GM12878 (cell line): ENCODE measurements around the gene DPEP1. TPM values are rescaled to one million over a fixed set of nuclear protein-coding genes. Genes with fewer than 3 reads are reported as not detected.

Source experiments
- BACH1 ChIP-seq: fragments of 450-650 bp; IDR thresholded peaks from 2 replicates; pipeline ENCODE4 v1.6.1; 2017; ENCODE audit warnings: mild to moderate bottlenecking, borderline replicate concordance
- CHD1 ChIP-seq: IDR thresholded peaks from 2 replicates; pipeline ENCODE4 v1.6.1; 2012; ENCODE audit warnings: low read depth, low read length, improper control_type of control experiment
- CREB1 ChIP-seq: IDR thresholded peaks from 2 replicates; pipeline ENCODE4 v1.6.1; 2012; ENCODE audit warnings: low read depth, mild to moderate bottlenecking, inconsistent platforms
- E2F4 ChIP-seq: IDR thresholded peaks from 2 replicates; pipeline ENCODE4 v1.6.1; 2012; ENCODE audit warnings: low read depth, low read length, improper control_type of control experiment
- GATAD2B ChIP-seq: fragments of 450-650 bp; conservative IDR thresholded peaks from 2 replicates; pipeline ENCODE4 v1.6.1; 2017; ENCODE audit warnings: low read depth, mild to moderate bottlenecking, moderate library complexity
- HDGF ChIP-seq: fragments of 450-650 bp; IDR thresholded peaks from 2 replicates; pipeline ENCODE4 v1.6.1; 2016; ENCODE audit warnings: antibody characterized with exemption
- IKZF1 ChIP-seq: fragments of 450-650 bp; conservative IDR thresholded peaks from 2 replicates; pipeline ENCODE4 v1.6.1; 2017; ENCODE audit warnings: antibody characterized with exemption, mild to moderate bottlenecking
- MYC ChIP-seq: IDR thresholded peaks from 2 replicates; pipeline ENCODE4 v1.6.1; 2011; ENCODE audit warnings: mild to moderate bottlenecking, low read length, moderate library complexity, inconsistent platforms; ENCODE audit not compliant: insufficient read depth, insufficient replicate concordance, insufficient read length, severe bottlenecking
- NFYA ChIP-seq: IDR thresholded peaks from 2 replicates; pipeline ENCODE4 v1.6.1; 2011; ENCODE audit warnings: low read depth, mild to moderate bottlenecking, low read length, improper control_type of control experiment, borderline replicate concordance
- PAX5 ChIP-seq: IDR thresholded peaks from 2 replicates; pipeline ENCODE4 v1.6.1; 2011; ENCODE audit warnings: low read depth, low read length, borderline replicate concordance
- SREBF2 ChIP-seq: IDR thresholded peaks from 2 replicates; pipeline ENCODE4 v1.6.1; 2012; ENCODE audit warnings: mild to moderate bottlenecking, low read length
- SUPT20H ChIP-seq: IDR thresholded peaks from 2 replicates; pipeline ENCODE4 v1.6.1; 2011; ENCODE audit warnings: low read depth, mild to moderate bottlenecking, low read length, moderate library complexity, borderline replicate concordance; ENCODE audit not compliant: control insufficient read depth
- TCF7 ChIP-seq: IDR thresholded peaks from 2 replicates; pipeline ENCODE4 v1.6.1; 2014; ENCODE audit warnings: antibody characterized with exemption, borderline replicate concordance
- YBX1 ChIP-seq: fragments of 450-650 bp; IDR thresholded peaks from 2 replicates; pipeline ENCODE4 v1.6.1; 2016; ENCODE audit warnings: antibody characterized with exemption
- ZNF274 ChIP-seq: IDR thresholded peaks from one replicate; pipeline ENCODE4 v1.8.0; 2011; ENCODE audit not compliant: insufficient read length, insufficient read depth
- polyA plus RNA-seq, 11 experiments: library from polyadenylated mRNA; depleted of rRNA in 4 of 11; unstranded in 6 of 11; stranded (reverse) in 5 of 11; fragments of >200 nt; fragmentation: Nextera tagmentation in 4 of 11; fragmentation: Illumina TruSeq in 1 of 11; extraction: Ambion mirVana in 4 of 11; extraction: Trizol in 1 of 11; gene quantifications; 1 replicate in 1 of 11; 2 replicates in 10 of 11; pipeline versions ENCODE4 v1.2.1 to v1.2.3, GENCODE V29; 2011 to 2016; ENCODE audit warnings: inconsistent platforms in 2 of 11, missing spikeins in 2 of 11, low read depth in 1 of 11
- total RNA-seq, 4 experiments: library from RNA; depleted of rRNA in 3 of 4; stranded (reverse); fragments of >200 nt in 3 of 4; fragmentation: Illumina TruSeq in 1 of 4; extraction: Trizol in 1 of 4; gene quantifications; 2 replicates each; pipeline versions ENCODE4 v1.2.1 to v1.2.3, GENCODE V29; 2013 to 2021
- TF ChIP-seq, protein P1 (sequence below): fragments of 450-650 bp; IDR thresholded peaks from 2 replicates; pipeline ENCODE4 v1.6.1; 2017; ENCODE audit warnings: mild to moderate bottlenecking, low read depth, inconsistent platforms; ENCODE audit not compliant: poor library complexity, severe bottlenecking
- TF ChIP-seq, protein P2 (sequence below): fragments of 450-650 bp; IDR thresholded peaks from 2 replicates; pipeline ENCODE4 v1.6.1; 2018; ENCODE audit warnings: borderline replicate concordance, mild to moderate bottlenecking; ENCODE audit not compliant: partially characterized antibody
- TF ChIP-seq, protein P3 (sequence below): fragments of 450-650 bp; IDR thresholded peaks from 2 replicates; pipeline ENCODE4 v1.6.1; 2016; ENCODE audit warnings: mild to moderate bottlenecking
- TF ChIP-seq, protein P4 (sequence below): fragments of 450-650 bp; formaldehyde crosslinking; IDR thresholded peaks from 2 replicates; pipeline ENCODE4 v1.4.0; 2020; ENCODE audit warnings: mild to moderate bottlenecking, moderate library complexity

The DPEP1 gene
- total and polyA plus RNA-seq, 10 of the 15 experiments (the other 5 are each of a cell fraction or from before 2014, with no cell fraction given), result not detected

- TF ChIP-seq, protein P1, sequence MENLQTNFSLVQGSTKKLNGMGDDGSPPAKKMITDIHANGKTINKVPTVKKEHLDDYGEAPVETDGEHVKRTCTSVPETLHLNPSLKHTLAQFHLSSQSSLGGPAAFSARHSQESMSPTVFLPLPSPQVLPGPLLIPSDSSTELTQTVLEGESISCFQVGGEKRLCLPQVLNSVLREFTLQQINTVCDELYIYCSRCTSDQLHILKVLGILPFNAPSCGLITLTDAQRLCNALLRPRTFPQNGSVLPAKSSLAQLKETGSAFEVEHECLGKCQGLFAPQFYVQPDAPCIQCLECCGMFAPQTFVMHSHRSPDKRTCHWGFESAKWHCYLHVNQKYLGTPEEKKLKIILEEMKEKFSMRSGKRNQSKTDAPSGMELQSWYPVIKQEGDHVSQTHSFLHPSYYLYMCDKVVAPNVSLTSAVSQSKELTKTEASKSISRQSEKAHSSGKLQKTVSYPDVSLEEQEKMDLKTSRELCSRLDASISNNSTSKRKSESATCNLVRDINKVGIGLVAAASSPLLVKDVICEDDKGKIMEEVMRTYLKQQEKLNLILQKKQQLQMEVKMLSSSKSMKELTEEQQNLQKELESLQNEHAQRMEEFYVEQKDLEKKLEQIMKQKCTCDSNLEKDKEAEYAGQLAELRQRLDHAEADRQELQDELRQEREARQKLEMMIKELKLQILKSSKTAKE, result no peak
- TF ChIP-seq GATAD2B (peak; percentile 97), PAX5 (peak; percentile 12; the same call in 1 of the 2 replicates), ZNF274 (no peak), CHD1 (no peak), MYC (no peak), BACH1 (peak; percentile 41; the same call in 1 of the 2 replicates), HDGF (no peak), YBX1 (no peak), NFYA (no peak), SUPT20H (no peak), SREBF2 (no peak), IKZF1 (peak; percentile 62), E2F4 (no peak), CREB1 (no peak), TCF7 (no peak)
- TF ChIP-seq, protein P2, sequence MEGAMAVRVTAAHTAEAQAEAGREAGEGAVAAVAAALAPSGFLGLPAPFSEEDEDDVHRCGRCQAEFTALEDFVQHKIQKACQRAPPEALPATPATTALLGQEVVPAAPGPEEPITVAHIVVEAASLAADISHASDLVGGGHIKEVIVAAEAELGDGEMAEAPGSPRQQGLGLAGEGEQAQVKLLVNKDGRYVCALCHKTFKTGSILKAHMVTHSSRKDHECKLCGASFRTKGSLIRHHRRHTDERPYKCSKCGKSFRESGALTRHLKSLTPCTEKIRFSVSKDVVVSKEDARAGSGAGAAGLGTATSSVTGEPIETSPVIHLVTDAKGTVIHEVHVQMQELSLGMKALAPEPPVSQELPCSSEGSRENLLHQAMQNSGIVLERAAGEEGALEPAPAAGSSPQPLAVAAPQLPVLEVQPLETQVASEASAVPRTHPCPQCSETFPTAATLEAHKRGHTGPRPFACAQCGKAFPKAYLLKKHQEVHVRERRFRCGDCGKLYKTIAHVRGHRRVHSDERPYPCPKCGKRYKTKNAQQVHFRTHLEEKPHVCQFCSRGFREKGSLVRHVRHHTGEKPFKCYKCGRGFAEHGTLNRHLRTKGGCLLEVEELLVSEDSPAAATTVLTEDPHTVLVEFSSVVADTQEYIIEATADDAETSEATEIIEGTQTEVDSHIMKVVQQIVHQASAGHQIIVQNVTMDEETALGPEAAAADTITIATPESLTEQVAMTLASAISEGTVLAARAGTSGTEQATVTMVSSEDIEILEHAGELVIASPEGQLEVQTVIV, result peak; percentile 88
- TF ChIP-seq, protein P3, sequence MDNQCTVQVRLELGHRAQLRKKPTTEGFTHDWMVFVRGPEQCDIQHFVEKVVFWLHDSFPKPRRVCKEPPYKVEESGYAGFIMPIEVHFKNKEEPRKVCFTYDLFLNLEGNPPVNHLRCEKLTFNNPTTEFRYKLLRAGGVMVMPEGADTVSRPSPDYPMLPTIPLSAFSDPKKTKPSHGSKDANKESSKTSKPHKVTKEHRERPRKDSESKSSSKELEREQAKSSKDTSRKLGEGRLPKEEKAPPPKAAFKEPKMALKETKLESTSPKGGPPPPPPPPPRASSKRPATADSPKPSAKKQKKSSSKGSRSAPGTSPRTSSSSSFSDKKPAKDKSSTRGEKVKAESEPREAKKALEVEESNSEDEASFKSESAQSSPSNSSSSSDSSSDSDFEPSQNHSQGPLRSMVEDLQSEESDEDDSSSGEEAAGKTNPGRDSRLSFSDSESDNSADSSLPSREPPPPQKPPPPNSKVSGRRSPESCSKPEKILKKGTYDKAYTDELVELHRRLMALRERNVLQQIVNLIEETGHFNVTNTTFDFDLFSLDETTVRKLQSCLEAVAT, result no peak
- TF ChIP-seq, protein P4, sequence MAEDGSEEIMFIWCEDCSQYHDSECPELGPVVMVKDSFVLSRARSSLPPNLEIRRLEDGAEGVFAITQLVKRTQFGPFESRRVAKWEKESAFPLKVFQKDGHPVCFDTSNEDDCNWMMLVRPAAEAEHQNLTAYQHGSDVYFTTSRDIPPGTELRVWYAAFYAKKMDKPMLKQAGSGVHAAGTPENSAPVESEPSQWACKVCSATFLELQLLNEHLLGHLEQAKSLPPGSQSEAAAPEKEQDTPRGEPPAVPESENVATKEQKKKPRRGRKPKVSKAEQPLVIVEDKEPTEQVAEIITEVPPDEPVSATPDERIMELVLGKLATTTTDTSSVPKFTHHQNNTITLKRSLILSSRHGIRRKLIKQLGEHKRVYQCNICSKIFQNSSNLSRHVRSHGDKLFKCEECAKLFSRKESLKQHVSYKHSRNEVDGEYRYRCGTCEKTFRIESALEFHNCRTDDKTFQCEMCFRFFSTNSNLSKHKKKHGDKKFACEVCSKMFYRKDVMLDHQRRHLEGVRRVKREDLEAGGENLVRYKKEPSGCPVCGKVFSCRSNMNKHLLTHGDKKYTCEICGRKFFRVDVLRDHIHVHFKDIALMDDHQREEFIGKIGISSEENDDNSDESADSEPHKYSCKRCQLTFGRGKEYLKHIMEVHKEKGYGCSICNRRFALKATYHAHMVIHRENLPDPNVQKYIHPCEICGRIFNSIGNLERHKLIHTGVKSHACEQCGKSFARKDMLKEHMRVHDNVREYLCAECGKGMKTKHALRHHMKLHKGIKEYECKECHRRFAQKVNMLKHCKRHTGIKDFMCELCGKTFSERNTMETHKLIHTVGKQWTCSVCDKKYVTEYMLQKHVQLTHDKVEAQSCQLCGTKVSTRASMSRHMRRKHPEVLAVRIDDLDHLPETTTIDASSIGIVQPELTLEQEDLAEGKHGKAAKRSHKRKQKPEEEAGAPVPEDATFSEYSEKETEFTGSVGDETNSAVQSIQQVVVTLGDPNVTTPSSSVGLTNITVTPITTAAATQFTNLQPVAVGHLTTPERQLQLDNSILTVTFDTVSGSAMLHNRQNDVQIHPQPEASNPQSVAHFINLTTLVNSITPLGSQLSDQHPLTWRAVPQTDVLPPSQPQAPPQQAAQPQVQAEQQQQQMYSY (CRISPR knock-in tag), result no peak
Observed at GRCh38 chr16:89657442-89658220, 44.2 kb downstream of the DPEP1 start, which contains the start of the genes CHMP1A and SPATA33 (continued).
